GM18873 (cell line): Measurements from ENCODE around the gene PMEL.
"Not testable (repeated sequence)": the region's sequence is repeated elsewhere in the genome, so short reads cannot be mapped to it uniquely, and the experiment has no call there.

ENCODE experiments used
- ATAC-seq: cut with Tn5 transposase; IDR thresholded peaks from one replicate; pipeline ENCODE4 v1.9.1; 2021; ENCODE audit warnings: mild to moderate bottlenecking, moderate library complexity, moderate number of reproducible peaks; ENCODE audit not compliant: unreplicated experiment, low FRiP score

The PMEL gene

GRCh38 chr12:55965941-55966407, at the start of gene PMEL:
Gene PMEL (minus strand): TSS chr12:55966042. CDS start chr12:55966011, 31 bp downstream.
- ATAC-seq = no peak

- no peak for ATAC-seq
Observed at GRCh38 chr12:56014205-56014604, 48.4 kb upstream of the PMEL start.

- no peak for ATAC-seq
Observed at GRCh38 chr12:56013482-56013881, 47.6 kb upstream of the PMEL start.

- no peak for ATAC-seq
Observed at GRCh38 chr12:56011509-56012090, 45.8 kb upstream of the PMEL start.

GRCh38 chr12:56010111-56010570, 44.3 kb upstream of the PMEL start:
- no peak for ATAC-seq

GRCh38 chr12:56007564-56008559, 42.0 kb upstream of the PMEL start:
- ATAC-seq = no peak

GRCh38 chr12:56004211-56004610, 38.4 kb upstream of the PMEL start:
- ATAC-seq = no peak

- ATAC-seq = not testable (repeated sequence)
Observed at GRCh38 chr12:56003376-56003775, 37.5 kb upstream of the PMEL start.

GRCh38 chr12:56001487-56002100, 35.8 kb upstream of the PMEL start:
- ATAC-seq = no peak

GRCh38 chr12:55999999-56000540, 34.2 kb upstream of the PMEL start:
- not testable (repeated sequence) for ATAC-seq

GRCh38 chr12:55999522-55999921, 33.7 kb upstream of the PMEL start:
- not testable (repeated sequence) for ATAC-seq

GRCh38 chr12:55997535-55997859, 31.7 kb upstream of the PMEL start:
- no peak for ATAC-seq

- ATAC-seq = peak; percentile 98
Observed at GRCh38 chr12:55996715-55997534, 31.1 kb upstream of the PMEL start, which contains the start of gene SUOX. Gene SUOX (plus strand): TSS chr12:55997276. CDS start chr12:56002222, 4,946 bp downstream.

- no peak for ATAC-seq
Observed at GRCh38 chr12:55996201-55996714, 30.4 kb upstream of the PMEL start.

- ATAC-seq = no peak
Observed at GRCh38 chr12:55995366-55995765, 29.5 kb upstream of the PMEL start.

GRCh38 chr12:55993230-55993853, 27.5 kb upstream of the PMEL start:
- no peak for ATAC-seq

GRCh38 chr12:55991110-55991509, 25.3 kb upstream of the PMEL start:
- no peak for ATAC-seq

GRCh38 chr12:55985976-55986375, 20.1 kb upstream of the PMEL start:
- ATAC-seq = not testable (repeated sequence)

- ATAC-seq = no peak
Observed at GRCh38 chr12:55985341-55985740, 19.5 kb upstream of the PMEL start.
